ENCODE measurements around the gene ZBTB45. TPM values are rescaled to one million over a fixed set of nuclear protein-coding genes. Genes with fewer than 3 reads are reported as not detected.

ZBTB45 gene
- total and polyA plus RNA-seq, 2 donors (not counting 3 experiments of a cell fraction or from before 2014, with no cell fraction given) = 17.8 to 21.8 TPM

- Histone ChIP-seq H3K4me3 (replicated peaks in 1 of 3; ENCODE audit: insufficient read depth in 1 of 3, low read depth in 1 of 3, low read length in 3 of 3) (no peak overlapping the region), H3K79me2 (ENCODE audit: control insufficient read depth, insufficient read depth, low read length) (peaks cover 36% of the 10 kb centered on the region), H3K9me1 (replicated peaks; ENCODE audit: control insufficient read depth, extremely low read depth, insufficient read depth, low read length) (no peaks in the 10 kb centered on the region), H3K4me1 (ENCODE audit: control insufficient read depth, extremely low read depth, insufficient read depth, low read length) (peaks cover 14% of the 10 kb centered on the region), H2AFZ (ENCODE audit: low read depth, low read length) (no peak overlapping the region), H3K9me3 (replicated peaks; ENCODE audit: control insufficient read depth, insufficient read depth, low read length) (no peaks in the 10 kb centered on the region), H3K27me3 (ENCODE audit: control insufficient read depth in 2 of 2, insufficient read depth in 2 of 2, low read length in 2 of 2) (no peaks in the 10 kb centered on the region), H3K4me2 (ENCODE audit: insufficient read depth, low read length) (no peak overlapping the region), H4K20me1 (replicated peaks; ENCODE audit: control insufficient read depth, extremely low read depth, insufficient read depth, low read length) (no peaks in the 10 kb centered on the region), H3K9ac (replicated peaks; ENCODE audit: extremely low read depth, insufficient read depth, low read length) (no peak overlapping the region), H3K27ac (ENCODE audit: insufficient read depth, low read depth, low read length) (no peak overlapping the region), H3K36me3 (ENCODE audit: control insufficient read depth in 2 of 2, extremely low read depth in 1 of 2, insufficient read depth in 2 of 2, low read length in 2 of 2) (peaks cover 0 to 11% of the 10 kb centered on the region in 2 experiments)
- dilution Hi-C loops (cut with MboI; ENCODE audit: extremely low pct_ligation_motif_present, low sequenced_read_pairs) = no loop called here
- DNase-seq (ENCODE audit: low read depth, low spot score) (no peak), FAIRE-seq (no peak)
- intact Hi-C loops (cut with micrococcal nuclease) = no loop called here
- no TSS peak for BruUV-seq (replicated peaks)
- TF ChIP-seq CTCF (IDR thresholded peaks at IDR 0.05; ENCODE audit: extremely low read depth in 1 of 2, insufficient read depth in 1 of 2, low read depth in 1 of 2, low read length in 2 of 2) (no peak), POLR2AphosphoS5 (IDR thresholded peaks at IDR 0.05; ENCODE audit: insufficient read depth, low read depth, low read length) (no peak), MYC (IDR thresholded peaks at IDR 0.05; ENCODE audit: low read depth, low read length) (no peak), JUN (IDR thresholded peaks at IDR 0.05; ENCODE audit: borderline replicate concordance, insufficient read depth, insufficient read length, low read depth) (no peak), POLR2A (IDR thresholded peaks at IDR 0.05; ENCODE audit: low read depth, low read length) (no peak), FOS (IDR thresholded peaks at IDR 0.05; ENCODE audit: borderline replicate concordance, insufficient read depth, low read length) (no peak), EZH2 (IDR thresholded peaks at IDR 0.05; ENCODE audit: borderline replicate concordance, low read depth, low read length, severe bottlenecking) (no peak), GATA2 (IDR thresholded peaks at IDR 0.05; ENCODE audit: insufficient read depth, insufficient read length, low read depth, low read length) (no peak)
- TF ChIP-seq, protein P1, sequence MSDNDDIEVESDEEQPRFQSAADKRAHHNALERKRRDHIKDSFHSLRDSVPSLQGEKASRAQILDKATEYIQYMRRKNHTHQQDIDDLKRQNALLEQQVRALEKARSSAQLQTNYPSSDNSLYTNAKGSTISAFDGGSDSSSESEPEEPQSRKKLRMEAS (IDR thresholded peaks at IDR 0.05; ENCODE audit: insufficient read depth, insufficient read length) = no peak
- ChIA-PET CTCF (interaction anchor here (0.7 to 2.7 kb wide), 2 partner anchors 23 to 66 kb away, joined by 3 to 42 read pairs; no protein-coding TSS in a partner anchor), POLR2A (interaction anchor here (0.5 kb wide), 1 partner anchor 9 kb away, joined by 3 read pairs; no protein-coding TSS in a partner anchor)
Observed at GRCh38 chr19:58515259-58515658, 4.4 kb downstream of the ZBTB45 start.
